HAP-1 (cell line): Measurements from ENCODE around the gene GATAD2A.

Experiments used
- DNase-seq, 2 experiments: peaks; one replicate each; pipeline ENCODE4 v3.0.0-alpha.2; 2016 to 2020; ENCODE audit warnings: low spot score in 2 of 2
- H3K27me3 ChIP-seq: fragments of 250-450 bp; sonication (Bioruptor Pico); 2 replicates; pipeline ENCODE4 v1.5.1; 2020; ENCODE audit warnings: low read depth, mild to moderate bottlenecking, moderate library complexity
- H3K36me3 ChIP-seq: fragments of 250-450 bp; sonication (Bioruptor Pico); replicated peaks from 2 replicates; pipeline ENCODE4 v1.5.1; 2020; ENCODE audit warnings: mild to moderate bottlenecking
- H3K4me1 ChIP-seq: fragments of 250-450 bp; sonication (Bioruptor Pico); 2 replicates; pipeline ENCODE4 v1.5.1; 2020; ENCODE audit warnings: mild to moderate bottlenecking
- H3K4me3 ChIP-seq: fragments of 250-450 bp; sonication (Bioruptor Pico); 2 replicates; pipeline ENCODE4 v1.5.1; 2020; ENCODE audit warnings: mild to moderate bottlenecking, moderate library complexity
- H3K9me3 ChIP-seq: fragments of 250-450 bp; sonication (Bioruptor Pico); 2 replicates; pipeline ENCODE4 v1.5.1; 2020; ENCODE audit warnings: mild to moderate bottlenecking, moderate library complexity
- in situ Hi-C: fragments of 300-500 bp; cut with MboI; formaldehyde crosslinking; loops from 3 replicates; pipeline ENCODE4 v1.14.3; 2020; ENCODE audit warnings: low sequenced_read_pairs, inconsistent platforms, mixed read lengths

Gene GATAD2A

GRCh38 chr19:19403373-19403901 lies 2.0 kb upstream of the GATAD2A start:
- peaks cover 16% of the 10 kb centered on the region for H3K4me1 ChIP-seq
- 0 out of 2 replicates have a peak, but pooled peaks cover 3% of the 10 kb centered on the region for H3K36me3 ChIP-seq
- H3K9me3 ChIP-seq: no peaks in the 10 kb centered on the region
- H3K4me3 ChIP-seq: no peak overlapping the region
- in situ Hi-C loops: no loop called here
- no peaks in the 10 kb centered on the region for H3K27me3 ChIP-seq
- no peak for DNase-seq

GRCh38 chr19:19405971-19406877 lies 749 bp downstream of the GATAD2A start:
- 0 out of 2 replicates have a peak, but pooled peaks cover 7% of the 10 kb centered on the region for H3K36me3 ChIP-seq
- H3K4me1 ChIP-seq: peaks cover 19% of the 10 kb centered on the region
- H3K4me3 ChIP-seq: peak overlapping the region; percentile 73
- no peaks in the 10 kb centered on the region for H3K27me3 ChIP-seq
- DNase-seq: peak; percentile 49 to 77
- H3K9me3 ChIP-seq: no peaks in the 10 kb centered on the region
- in situ Hi-C loops: no loop called here

GRCh38 chr19:19406878-19407632 lies 1.6 kb downstream of the GATAD2A start:
- peaks cover 19% of the 10 kb centered on the region for H3K4me1 ChIP-seq
- peak overlapping the region; percentile 73 for H3K4me3 ChIP-seq
- no peaks in the 10 kb centered on the region for H3K9me3 ChIP-seq
- in situ Hi-C loops: no loop called here
- H3K36me3 ChIP-seq: 0 out of 2 replicates have a peak, but pooled peaks cover 11% of the 10 kb centered on the region
- DNase-seq: peak; percentile 34 to 47
- no peaks in the 10 kb centered on the region for H3K27me3 ChIP-seq

GRCh38 chr19:19407633-19407930 lies 2.1 kb downstream of the GATAD2A start:
- peaks cover 19% of the 10 kb centered on the region for H3K4me1 ChIP-seq
- H3K9me3 ChIP-seq: no peaks in the 10 kb centered on the region
- peak overlapping the region; percentile 73; the same call in 1 of the 2 replicates for H3K4me3 ChIP-seq
- in situ Hi-C loops: no loop called here
- DNase-seq: no peak
- no peaks in the 10 kb centered on the region for H3K27me3 ChIP-seq
- H3K36me3 ChIP-seq: 0 out of 2 replicates have a peak, but pooled peaks cover 11% of the 10 kb centered on the region

GRCh38 chr19:19409205-19409604 lies 3.7 kb downstream of the GATAD2A start:
- no peak for DNase-seq

GRCh38 chr19:19409631-19410030 lies 4.2 kb downstream of the GATAD2A start:
- Histone ChIP-seq H3K9me3 (no peaks in the 10 kb centered on the region), H3K36me3 (0 out of 2 replicates have a peak, but pooled peaks cover 11% of the 10 kb centered on the region), H3K27me3 (no peaks in the 10 kb centered on the region), H3K4me1 (peaks cover 19% of the 10 kb centered on the region), H3K4me3 (no peak overlapping the region)
- DNase-seq: peak in 1 of 2 experiments; percentile 21
- in situ Hi-C loops: no loop called here

More at GRCh38 chr19:19409205-19409604, 3.7 kb downstream of the GATAD2A start:
- H3K9me3 ChIP-seq: no peaks in the 10 kb centered on the region
- no peaks in the 10 kb centered on the region for H3K27me3 ChIP-seq
- H3K4me1 ChIP-seq: peaks cover 19% of the 10 kb centered on the region
- H3K4me3 ChIP-seq: no peak overlapping the region
- 0 out of 2 replicates have a peak, but pooled peaks cover 11% of the 10 kb centered on the region for H3K36me3 ChIP-seq
- in situ Hi-C loops: no loop called here

- Histone ChIP-seq H3K9me3 (no peaks in the 10 kb centered on the region), H3K27me3 (no peaks in the 10 kb centered on the region), H3K36me3 (0 out of 2 replicates have a peak, but pooled peaks cover 11% of the 10 kb centered on the region), H3K4me3 (no peak overlapping the region), H3K4me1 (peaks cover 12% of the 10 kb centered on the region)
- no peak for DNase-seq
- in situ Hi-C loops: no loop called here
These were observed 5.4 kb downstream of the GATAD2A start for GRCh38 chr19:19410553-19411550.

- Histone ChIP-seq H3K4me1 (no peaks in the 10 kb centered on the region), H3K9me3 (no peaks in the 10 kb centered on the region), H3K36me3 (0 out of 2 replicates have a peak, but pooled peaks cover 4% of the 10 kb centered on the region), H3K4me3 (no peak overlapping the region), H3K27me3 (no peaks in the 10 kb centered on the region)
- in situ Hi-C loops: no loop called here
- DNase-seq: no peak
These were observed 10.8 kb downstream of the GATAD2A start for GRCh38 chr19:19416280-19416679.

- Histone ChIP-seq H3K4me1 (no peaks in the 10 kb centered on the region), H3K27me3 (no peaks in the 10 kb centered on the region), H3K36me3 (no peaks in the 10 kb centered on the region), H3K4me3 (no peak overlapping the region), H3K9me3 (no peaks in the 10 kb centered on the region)
- no peak for DNase-seq
- in situ Hi-C loops: no loop called here
These were observed 11.6 kb downstream of the GATAD2A start for GRCh38 chr19:19417046-19417445.

- no peak overlapping the region for H3K4me3 ChIP-seq
- H3K27me3 ChIP-seq: no peaks in the 10 kb centered on the region
- no peaks in the 10 kb centered on the region for H3K4me1 ChIP-seq
- H3K9me3 ChIP-seq: no peaks in the 10 kb centered on the region
- DNase-seq: no peak
- in situ Hi-C loops: no loop called here
- no peaks in the 10 kb centered on the region for H3K36me3 ChIP-seq
These were observed 12.3 kb downstream of the GATAD2A start for GRCh38 chr19:19417628-19418245.

GRCh38 chr19:19418555-19419260 lies 13.2 kb downstream of the GATAD2A start:
- Histone ChIP-seq H3K27me3 (no peaks in the 10 kb centered on the region), H3K4me3 (no peak overlapping the region), H3K9me3 (no peaks in the 10 kb centered on the region), H3K4me1 (no peaks in the 10 kb centered on the region), H3K36me3 (no peaks in the 10 kb centered on the region)
- DNase-seq: no peak
- in situ Hi-C loops: no loop called here
